Activated CD8-positive, alpha-beta memory T cell treated with anti-CD3 and anti-CD28 coated beads for 4 hours (primary cell): ENCODE results near the gene TINCR.

Source experiments
- DNase-seq, 2 donors: peaks; one replicate each; pipeline ENCODE4 v3.0.0-alpha.2; 2020; ENCODE audit warnings: low read depth in 2 of 2

TINCR gene

GRCh38 chr19:5512715-5513114 lies 55.0 kb downstream of the TINCR start:
- DNase-seq: no peak
